ENCODE results near the gene NATD1. TPM values are rescaled to one million over a fixed set of nuclear protein-coding genes. Genes with fewer than 3 reads are reported as not detected.

NATD1 gene
- total RNA-seq, 1 donor from 2014 or later: 4.1 TPM

DNA sequence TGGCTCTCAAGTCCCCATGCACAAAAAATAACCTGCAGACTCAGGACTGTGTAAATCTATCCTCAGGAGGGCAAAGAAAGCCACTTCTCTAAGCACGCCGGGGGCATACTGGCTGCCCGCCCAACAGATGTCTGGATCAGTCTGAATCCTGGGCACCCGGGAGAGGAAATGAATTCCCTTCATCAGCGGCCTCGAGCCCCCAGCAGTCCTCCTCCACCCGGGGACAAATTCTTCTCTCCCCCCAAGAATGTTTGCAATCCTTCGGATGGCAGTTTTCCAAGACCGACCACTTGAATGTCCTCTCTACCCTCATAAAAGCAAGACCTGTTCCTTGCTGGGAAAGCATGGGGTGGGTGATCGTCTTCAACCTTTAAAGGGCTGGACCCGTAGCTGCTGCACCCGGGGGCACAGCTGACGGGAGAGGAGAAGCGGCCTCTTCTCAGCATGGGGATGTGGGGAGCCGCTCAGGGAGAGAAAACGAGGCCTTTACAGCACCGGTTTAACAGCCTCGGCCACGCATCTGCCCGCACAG is 21.9 kb upstream of the NATD1 start:
- no peak for DNase-seq

DNA sequence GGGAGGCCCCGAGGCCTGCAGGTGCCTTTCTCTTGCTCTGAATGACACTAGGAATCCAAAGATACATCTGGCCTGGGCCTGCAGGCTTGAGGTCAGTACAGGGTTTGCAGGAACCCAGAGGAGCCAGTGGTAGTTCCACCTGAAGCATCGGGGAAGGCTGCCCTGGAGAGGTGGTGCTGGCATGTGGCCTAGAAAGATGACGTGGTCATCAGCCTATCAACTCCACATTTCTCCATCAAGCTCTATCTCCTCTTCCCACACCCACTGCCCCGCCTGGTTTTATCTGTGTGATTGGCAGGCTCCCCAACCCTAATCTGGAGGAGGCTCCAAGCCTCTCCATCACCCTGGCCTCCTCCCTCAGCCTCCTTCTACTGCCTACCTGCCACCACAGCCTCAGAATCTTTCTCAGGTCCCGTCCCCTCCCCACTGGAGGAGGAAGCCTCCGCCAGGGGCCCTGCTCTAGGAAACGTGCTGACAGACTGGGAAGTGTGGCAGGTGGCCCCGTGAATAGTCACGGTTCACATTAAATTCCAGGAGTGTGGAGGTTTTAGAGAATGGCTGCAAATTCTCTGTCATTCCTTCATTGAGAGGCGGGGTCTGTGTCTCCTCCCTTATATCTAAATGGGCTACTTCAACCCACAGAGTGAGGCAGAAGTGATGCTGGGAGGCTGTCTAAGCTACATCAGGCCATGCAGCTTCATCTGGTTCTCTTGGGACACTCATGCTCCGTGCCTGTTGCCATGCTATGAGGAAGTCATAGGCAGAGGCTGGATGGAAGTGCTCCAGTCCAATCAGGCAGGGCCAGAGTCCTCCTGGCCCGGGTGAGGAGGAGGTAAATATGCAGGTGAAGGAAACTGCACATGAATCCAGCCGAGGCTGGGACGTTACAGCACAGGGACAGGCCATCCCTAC is 19.9 kb upstream of the NATD1 start:
- no peak for DNase-seq

DNA sequence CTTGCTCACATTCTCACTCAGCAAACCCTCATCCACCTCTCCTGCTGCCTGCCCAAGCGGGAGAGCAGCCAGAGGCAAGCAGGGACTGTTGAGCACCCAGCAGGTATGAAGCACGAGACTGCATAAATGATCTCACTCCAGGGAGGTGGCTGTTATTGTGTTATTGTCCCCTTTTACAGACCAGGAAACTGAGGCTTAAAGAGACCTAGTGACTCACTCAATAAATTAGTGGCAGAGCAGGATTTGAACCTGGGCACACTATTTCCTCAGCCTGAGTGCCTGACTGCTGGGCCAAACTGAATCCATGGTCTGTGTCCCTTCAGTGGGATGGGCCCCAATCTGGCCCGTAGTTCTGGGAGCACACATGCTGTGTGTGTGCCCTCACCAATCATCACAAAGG is 19.0 kb upstream of the NATD1 start:
- DNase-seq: no peak

DNA sequence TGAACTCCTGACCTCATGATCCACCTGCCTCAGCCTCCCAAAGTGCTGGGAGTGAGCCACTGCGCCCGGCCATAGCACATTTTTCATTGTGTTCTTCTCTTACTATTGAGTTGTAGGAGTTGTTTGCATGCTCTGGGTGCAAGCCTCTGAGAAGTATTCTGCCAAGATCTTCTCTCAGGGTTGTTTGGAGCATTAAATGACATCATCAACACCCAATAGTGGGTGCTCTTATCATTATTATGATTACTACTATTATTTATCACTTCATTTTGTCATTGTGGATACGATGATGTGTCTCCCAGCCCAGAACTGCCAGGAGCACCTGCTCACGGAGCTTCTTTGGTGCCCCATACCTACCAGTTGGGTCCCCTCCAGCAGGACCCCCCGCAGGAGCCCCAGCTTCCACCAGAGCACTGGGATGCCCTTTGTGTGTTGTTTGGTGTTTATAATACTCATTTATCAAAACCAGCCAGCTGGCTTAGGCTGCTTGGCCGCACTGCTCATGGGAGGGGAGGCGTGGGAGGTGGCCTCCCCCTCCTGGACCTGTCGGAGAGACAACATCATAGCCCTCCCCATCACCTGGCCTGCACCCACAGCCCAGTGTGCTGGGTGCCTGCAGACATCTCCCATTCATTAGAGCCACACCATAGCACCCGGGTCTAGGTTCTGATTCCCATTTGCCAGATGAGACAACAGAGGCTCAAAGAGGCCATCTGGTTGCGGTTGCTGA is 18.4 kb upstream of the NATD1 start:
- no peak for DNase-seq

DNA sequence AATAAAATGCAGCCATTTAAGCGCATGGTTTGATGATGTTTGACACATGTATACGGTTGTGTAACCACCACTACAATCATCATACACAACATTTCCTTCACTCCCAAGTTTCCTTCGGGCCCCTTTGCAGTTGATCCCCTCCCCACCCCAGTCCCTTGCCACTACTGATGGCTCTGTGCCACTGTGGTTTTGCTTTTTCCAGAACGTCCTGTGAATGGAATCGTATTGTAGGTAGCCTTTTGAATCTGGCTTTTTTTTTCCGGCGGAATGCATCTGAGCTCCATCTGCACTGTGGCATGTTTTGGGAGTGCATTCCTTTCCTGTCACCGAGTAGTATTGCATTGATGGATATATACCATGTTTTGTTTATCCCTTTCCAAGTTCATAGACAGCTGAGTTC is 16.2 kb upstream of the NATD1 start:
- no peak for DNase-seq

- no peak for DNase-seq
Observed at GRCh38 chr17:21268596-21269188, 15.5 kb upstream of the NATD1 start.

GRCh38 chr17:21263376-21263775 is 10.2 kb upstream of the NATD1 start:
- DNase-seq: no peak

- no peak for DNase-seq
Observed at GRCh38 chr17:21262259-21262993, 9.2 kb upstream of the NATD1 start.

GRCh38 chr17:21258593-21258992 is 5.4 kb upstream of the NATD1 start:
- DNase-seq: no peak

GRCh38 chr17:21253646-21254441 is 634 bp upstream of the NATD1 start:
- DNase-seq: no peak

DNA sequence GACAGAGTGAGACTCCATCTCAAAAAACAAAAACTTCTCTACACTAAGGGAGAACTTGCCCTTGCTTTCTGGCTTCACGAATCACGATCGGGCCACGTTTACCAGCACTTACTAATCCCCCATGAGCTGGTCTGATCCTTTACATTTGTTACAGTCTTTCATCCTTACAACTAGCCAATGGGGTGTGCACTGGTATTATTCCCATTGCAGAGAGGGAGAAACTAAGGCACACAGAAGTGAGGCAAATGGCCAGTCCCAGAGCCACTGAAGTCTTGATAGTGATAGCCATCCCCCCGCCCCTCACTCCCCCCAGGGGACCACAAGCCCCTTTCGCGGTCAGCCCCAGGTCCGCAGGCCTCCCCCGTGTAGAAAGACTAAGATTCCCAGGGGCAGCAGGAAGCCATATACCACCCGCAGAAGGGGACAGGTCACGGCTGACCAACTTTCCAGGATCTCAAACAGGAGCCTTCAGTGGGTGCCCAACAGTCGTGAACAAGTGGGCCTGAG is 868 bp downstream of the NATD1 start:
- no peak for DNase-seq

- DNase-seq: no peak
Observed at GRCh38 chr17:21251337-21252010, 1.7 kb downstream of the NATD1 start.

GRCh38 chr17:21250854-21251253 is 2.4 kb downstream of the NATD1 start:
- DNase-seq: no peak

GRCh38 chr17:21249920-21250703 is 3.1 kb downstream of the NATD1 start:
- DNase-seq: no peak

GRCh38 chr17:21249086-21249795 is 4.0 kb downstream of the NATD1 start:
- DNase-seq: no peak

DNA sequence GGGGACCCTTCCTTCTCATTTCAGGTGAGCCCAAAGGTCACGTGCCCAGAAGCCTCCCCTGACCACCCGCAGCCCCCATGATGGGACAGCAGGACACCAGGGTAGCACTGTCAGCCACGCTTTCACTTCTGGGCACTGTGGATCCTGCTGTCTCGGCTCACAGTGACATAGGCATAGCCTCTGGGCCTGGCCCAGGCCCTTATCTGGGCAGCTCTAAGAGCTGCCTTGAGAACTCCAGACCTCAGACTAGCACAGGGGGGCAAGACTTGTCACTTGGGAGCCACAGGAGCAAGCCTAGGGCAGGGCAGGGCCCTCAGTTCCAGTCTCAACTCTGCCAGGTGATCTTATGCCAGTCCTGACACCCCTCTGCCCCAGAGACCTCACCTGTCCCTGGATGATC is 4.7 kb downstream of the NATD1 start:
- no peak for DNase-seq

DNA sequence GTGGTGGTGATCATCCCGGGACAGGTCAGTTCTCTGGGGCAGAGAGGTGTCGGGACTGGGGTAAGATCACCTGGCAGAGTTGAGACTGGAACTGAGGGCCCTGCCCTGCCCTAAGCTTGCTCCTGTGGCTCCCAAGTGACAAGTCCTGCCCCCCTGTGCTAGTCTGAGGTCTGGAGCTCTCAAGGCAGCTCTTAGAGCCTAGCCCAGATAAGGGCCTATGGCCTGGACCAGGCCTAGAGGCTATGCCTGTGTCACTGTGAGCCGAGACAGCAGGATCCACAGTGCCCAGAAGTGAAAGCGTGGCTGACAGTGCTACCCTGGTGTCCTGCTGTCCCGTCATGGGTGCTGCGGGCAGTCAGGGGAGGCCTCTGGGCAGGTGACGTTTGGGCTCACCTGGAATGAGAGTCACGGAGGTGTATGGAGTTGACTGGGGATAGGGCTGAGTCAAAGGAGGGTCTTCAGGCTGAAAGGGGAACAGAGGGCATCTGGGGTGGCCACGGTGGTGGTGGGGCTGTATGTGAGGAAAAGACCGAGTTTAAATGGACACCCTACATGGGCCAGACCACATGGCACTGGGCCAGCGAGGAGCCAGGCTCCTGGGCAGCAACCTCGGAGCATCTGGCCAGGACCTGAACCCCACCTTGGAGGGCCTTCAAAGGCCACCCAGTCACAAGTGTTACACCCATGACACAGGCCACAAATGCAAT is 5.5 kb downstream of the NATD1 start:
- DNase-seq: no peak

- no peak for DNase-seq
Observed at GRCh38 chr17:21246698-21247097, 6.5 kb downstream of the NATD1 start.

- no peak for DNase-seq
Observed at GRCh38 chr17:21245639-21246084, 7.5 kb downstream of the NATD1 start.

Data from dermis blood vessel endothelial cell (primary cell).